ENCODE data around the gene SKA1. TPM values are rescaled to one million over a fixed set of nuclear protein-coding genes. Genes with fewer than 3 reads are reported as not detected.
"Not testable (repeated sequence)": the region's sequence is repeated elsewhere in the genome, so short reads cannot be mapped to it uniquely, and the experiment has no call there.

SKA1 gene
- total and polyA plus RNA-seq, 2 of the 13 experiments (the other 11 are each of a cell fraction or from before 2014, with no cell fraction given): 5.3 to 21.3 TPM

DNA sequence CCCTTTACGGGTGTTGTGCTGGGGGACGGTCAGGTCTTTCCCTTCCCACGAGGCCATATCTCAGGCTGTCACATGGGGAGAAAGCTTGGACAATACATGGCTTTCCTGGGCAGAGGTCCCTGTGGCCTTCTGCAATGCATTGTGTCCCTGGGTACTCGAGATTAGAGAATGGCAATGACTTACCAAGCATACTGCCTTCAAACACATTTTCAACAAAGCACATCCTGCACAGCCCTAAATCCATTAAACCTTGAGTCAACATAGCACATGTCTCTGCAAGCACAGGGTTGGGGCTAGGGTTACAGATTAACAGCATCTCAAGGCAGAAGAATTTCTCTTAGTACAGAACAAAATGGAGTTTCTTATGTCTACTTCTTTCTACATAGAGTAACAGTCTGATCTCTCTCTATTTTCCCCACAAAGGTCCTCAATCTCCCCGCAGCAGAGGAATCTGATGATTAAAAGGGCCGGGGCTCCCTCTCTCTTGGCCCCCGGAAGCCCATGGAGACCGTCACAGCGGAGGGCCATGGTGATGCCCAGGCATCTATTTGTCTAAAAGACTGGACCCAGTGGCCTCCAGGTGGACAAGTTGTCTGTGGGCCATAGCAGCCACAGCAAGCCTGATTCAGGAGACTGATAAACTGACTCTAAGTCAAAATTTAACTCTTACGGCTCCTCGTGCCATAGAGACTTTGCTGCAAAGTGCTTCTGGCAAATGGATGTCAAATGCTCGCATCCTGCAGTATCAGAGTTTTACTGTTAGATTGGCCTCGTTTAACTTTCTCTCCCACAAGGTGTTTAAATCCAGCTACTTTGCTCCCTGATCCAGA is 30.1 kb downstream of the SKA1 start:
- H3K9me3 ChIP-seq (ENCODE audit: low read length); POLR2A ChIA-PET; CTCF ChIA-PET (ENCODE audit: low intra/inter-chr PET ratio, low total read pairs); H2AFZ ChIP-seq (ENCODE audit: low read length); H3K36me3 ChIP-seq (replicated peaks in 1 of 2; ENCODE audit: control insufficient read depth in 1 of 2, insufficient read depth in 2 of 2, low read length in 2 of 2); H3K27me3 ChIP-seq (ENCODE audit: control insufficient read depth in 1 of 2, insufficient read depth in 2 of 2, low read length in 2 of 2); H4K20me1 ChIP-seq (ENCODE audit: insufficient read depth, low read length); BruUV-seq (replicated peaks); in situ Hi-C loops (cut with HindIII; ENCODE audit: extremely low pct_ligation_motif_present, low pct_unique_long_range_greater_than_20kb); H3K79me2 ChIP-seq (ENCODE audit: insufficient read depth, low read length): not testable (repeated sequence)
- H3K4me2 ChIP-seq (ENCODE audit: low read depth, low read length): peak overlapping the region; percentile 69
- FAIRE-seq (peak; percentile 97), ATAC-seq (peak; percentile 84), DNase-seq (ENCODE audit: low spot score) (peak; percentile 91)
- H3K27ac ChIP-seq (ENCODE audit: extremely low read length, insufficient read depth, low read length): peak overlapping the region; percentile 60
- intact Hi-C loops (cut with micrococcal nuclease; ENCODE audit: unreplicated experiment): loop anchor here (2.0 kb wide), 1 partner anchor 30 kb away; the partner anchor contains the start of gene SKA1
- 15% methylated on average over 12 of the region's 13 CpGs for WGBS (ENCODE audit: low lambda C conversion rate)
- peaks cover 86% of the 10 kb centered on the region for H3K4me1 ChIP-seq (ENCODE audit: insufficient read depth, low read length)
- peak overlapping the region; percentile 31; the same call in 1 of the 2 replicates for H3K9ac ChIP-seq (ENCODE audit: insufficient read depth, low read depth, low read length)
- H3K4me3 ChIP-seq (replicated peaks in 1 of 3; ENCODE audit: insufficient read depth in 1 of 3, low read depth in 2 of 3, low read length in 3 of 3): peak overlapping the region in 2 of 3 experiments; percentile 20 to 38; a peak in 2 of 6 replicates
- TF ChIP-seq, protein P1, sequence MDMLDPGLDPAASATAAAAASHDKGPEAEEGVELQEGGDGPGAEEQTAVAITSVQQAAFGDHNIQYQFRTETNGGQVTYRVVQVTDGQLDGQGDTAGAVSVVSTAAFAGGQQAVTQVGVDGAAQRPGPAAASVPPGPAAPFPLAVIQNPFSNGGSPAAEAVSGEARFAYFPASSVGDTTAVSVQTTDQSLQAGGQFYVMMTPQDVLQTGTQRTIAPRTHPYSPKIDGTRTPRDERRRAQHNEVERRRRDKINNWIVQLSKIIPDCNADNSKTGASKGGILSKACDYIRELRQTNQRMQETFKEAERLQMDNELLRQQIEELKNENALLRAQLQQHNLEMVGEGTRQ (IDR thresholded peaks at IDR 0.05; ENCODE audit: low read depth, low read length): not testable (repeated sequence)
- TF ChIP-seq, protein P1 (CRISPR knock-in tag; IDR thresholded peaks at IDR 0.05; ENCODE audit: borderline replicate concordance): 0 out of 2 replicates have a peak, but pooled peaks have one; percentile 30
- TF ChIP-seq DMAP1 (CRISPR knock-in tag; IDR thresholded peaks at IDR 0.05): 0 out of 2 replicates have a peak, but pooled peaks have one; percentile 43
- peak; percentile 69; the same call in 1 of the 2 replicates for TF ChIP-seq LCORL (IDR thresholded peaks at IDR 0.05)
- TF ChIP-seq LCORL (CRISPR knock-in tag; IDR thresholded peaks at IDR 0.05): peak; percentile 67
- TF ChIP-seq ISL2 (CRISPR knock-in tag; IDR thresholded peaks at IDR 0.05): peak; percentile 87
- TF ChIP-seq IRF2 (CRISPR knock-in tag; IDR thresholded peaks at IDR 0.05): peak; percentile 56
- TF ChIP-seq, protein P2, sequence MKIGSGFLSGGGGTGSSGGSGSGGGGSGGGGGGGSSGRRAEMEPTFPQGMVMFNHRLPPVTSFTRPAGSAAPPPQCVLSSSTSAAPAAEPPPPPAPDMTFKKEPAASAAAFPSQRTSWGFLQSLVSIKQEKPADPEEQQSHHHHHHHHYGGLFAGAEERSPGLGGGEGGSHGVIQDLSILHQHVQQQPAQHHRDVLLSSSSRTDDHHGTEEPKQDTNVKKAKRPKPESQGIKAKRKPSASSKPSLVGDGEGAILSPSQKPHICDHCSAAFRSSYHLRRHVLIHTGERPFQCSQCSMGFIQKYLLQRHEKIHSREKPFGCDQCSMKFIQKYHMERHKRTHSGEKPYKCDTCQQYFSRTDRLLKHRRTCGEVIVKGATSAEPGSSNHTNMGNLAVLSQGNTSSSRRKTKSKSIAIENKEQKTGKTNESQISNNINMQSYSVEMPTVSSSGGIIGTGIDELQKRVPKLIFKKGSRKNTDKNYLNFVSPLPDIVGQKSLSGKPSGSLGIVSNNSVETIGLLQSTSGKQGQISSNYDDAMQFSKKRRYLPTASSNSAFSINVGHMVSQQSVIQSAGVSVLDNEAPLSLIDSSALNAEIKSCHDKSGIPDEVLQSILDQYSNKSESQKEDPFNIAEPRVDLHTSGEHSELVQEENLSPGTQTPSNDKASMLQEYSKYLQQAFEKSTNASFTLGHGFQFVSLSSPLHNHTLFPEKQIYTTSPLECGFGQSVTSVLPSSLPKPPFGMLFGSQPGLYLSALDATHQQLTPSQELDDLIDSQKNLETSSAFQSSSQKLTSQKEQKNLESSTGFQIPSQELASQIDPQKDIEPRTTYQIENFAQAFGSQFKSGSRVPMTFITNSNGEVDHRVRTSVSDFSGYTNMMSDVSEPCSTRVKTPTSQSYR (CRISPR knock-in tag; IDR thresholded peaks at IDR 0.05; ENCODE audit: borderline replicate concordance): peak; percentile 46; the same call in 1 of the 2 replicates
- TF ChIP-seq HHEX (CRISPR knock-in tag; IDR thresholded peaks at IDR 0.05): peak; percentile 73
- TF ChIP-seq, protein P3, sequence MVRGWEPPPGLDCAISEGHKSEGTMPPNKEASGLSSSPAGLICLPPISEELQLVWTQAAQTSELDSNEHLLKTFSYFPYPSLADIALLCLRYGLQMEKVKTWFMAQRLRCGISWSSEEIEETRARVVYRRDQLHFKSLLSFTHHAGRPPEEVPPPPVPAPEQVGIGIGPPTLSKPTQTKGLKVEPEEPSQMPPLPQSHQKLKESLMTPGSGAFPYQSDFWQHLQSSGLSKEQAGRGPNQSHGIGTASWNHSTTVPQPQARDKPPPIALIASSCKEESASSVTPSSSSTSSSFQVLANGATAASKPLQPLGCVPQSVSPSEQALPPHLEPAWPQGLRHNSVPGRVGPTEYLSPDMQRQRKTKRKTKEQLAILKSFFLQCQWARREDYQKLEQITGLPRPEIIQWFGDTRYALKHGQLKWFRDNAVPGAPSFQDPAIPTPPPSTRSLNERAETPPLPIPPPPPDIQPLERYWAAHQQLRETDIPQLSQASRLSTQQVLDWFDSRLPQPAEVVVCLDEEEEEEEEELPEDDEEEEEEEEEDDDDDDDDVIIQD (CRISPR knock-in tag; IDR thresholded peaks at IDR 0.05; ENCODE audit: low read depth): peak; percentile 44; the same call in 1 of the 2 replicates
- 0 out of 2 replicates have a peak, but pooled peaks have one; percentile 28 for TF ChIP-seq ZNF350 (CRISPR knock-in tag; IDR thresholded peaks at IDR 0.05; ENCODE audit: borderline replicate concordance, low read depth)
- TF ChIP-seq ZNF431 (CRISPR knock-in tag; IDR thresholded peaks at IDR 0.05; ENCODE audit: borderline replicate concordance, low read depth): 0 out of 2 replicates have a peak, but pooled peaks have one; percentile 50
- TF ChIP-seq ZNF788 (CRISPR knock-in tag; IDR thresholded peaks at IDR 0.05; ENCODE audit: borderline replicate concordance): peak; percentile 67; the same call in 1 of the 2 replicates
- peak; percentile 88 for TF ChIP-seq NCOA2 (CRISPR knock-in tag; IDR thresholded peaks at IDR 0.05)
- TF ChIP-seq FOSL2 (CRISPR knock-in tag; IDR thresholded peaks at IDR 0.05): peak; percentile 53; the same call in 1 of the 2 replicates
- TF ChIP-seq ZNF772 (CRISPR knock-in tag; IDR thresholded peaks at IDR 0.05): peak; percentile 70; the same call in 1 of the 2 replicates
- TF ChIP-seq SP5 (CRISPR knock-in tag; IDR thresholded peaks at IDR 0.05; ENCODE audit: borderline replicate concordance, low read depth): peak; percentile 78
